ENCODE data around the gene CEMIP.

Gene CEMIP

GRCh38 chr15:80911821-80912220, 132.7 kb downstream of the CEMIP start:
- TF ChIP-seq POLR2AphosphoS5 (IDR thresholded peaks at IDR 0.05; ENCODE audit: low read depth) (no peak), REST (IDR thresholded peaks at IDR 0.05; ENCODE audit: insufficient replicate concordance, low read depth) (no peak), SPI1 (IDR thresholded peaks at IDR 0.05; ENCODE audit: borderline replicate concordance, low read depth) (no peak), CTCF (IDR thresholded peaks at IDR 0.05; ENCODE audit: insufficient read depth, low read length) (no peak), GABPA (IDR thresholded peaks at IDR 0.05; ENCODE audit: low read depth) (no peak)
- no peak overlapping the region for H3K27ac ChIP-seq (replicated peaks)
- H3K4me3 ChIP-seq (replicated peaks; ENCODE audit: insufficient read depth, low read length) = no peak overlapping the region
- no peaks in the 10 kb centered on the region for H3K27me3 ChIP-seq (ENCODE audit: insufficient read depth, poor library complexity, severe bottlenecking)
- no peak for DNase-seq (ENCODE audit: low read depth in 1 of 2, low spot score in 1 of 2)

GRCh38 chr15:80912673-80913072, 133.5 kb downstream of the CEMIP start:
- Histone ChIP-seq H3K4me3 (replicated peaks; ENCODE audit: insufficient read depth, low read length) (no peak overlapping the region), H3K27ac (replicated peaks) (no peak overlapping the region), H3K27me3 (ENCODE audit: insufficient read depth, poor library complexity, severe bottlenecking) (no peaks in the 10 kb centered on the region)
- DNase-seq (ENCODE audit: low read depth in 1 of 2, low spot score in 1 of 2) = no peak
- TF ChIP-seq SPI1 (IDR thresholded peaks at IDR 0.05; ENCODE audit: borderline replicate concordance, low read depth) (no peak), GABPA (IDR thresholded peaks at IDR 0.05; ENCODE audit: low read depth) (no peak), POLR2AphosphoS5 (IDR thresholded peaks at IDR 0.05; ENCODE audit: low read depth) (no peak), CTCF (IDR thresholded peaks at IDR 0.05; ENCODE audit: insufficient read depth, low read length) (no peak)

- DNase-seq (ENCODE audit: low read depth in 1 of 2, low spot score in 1 of 2) = no peak
- TF ChIP-seq GABPA (IDR thresholded peaks at IDR 0.05; ENCODE audit: low read depth) (no peak), POLR2AphosphoS5 (IDR thresholded peaks at IDR 0.05; ENCODE audit: low read depth) (no peak), REST (IDR thresholded peaks at IDR 0.05; ENCODE audit: insufficient replicate concordance, low read depth) (no peak), SPI1 (IDR thresholded peaks at IDR 0.05; ENCODE audit: borderline replicate concordance, low read depth) (no peak), CTCF (IDR thresholded peaks at IDR 0.05; ENCODE audit: insufficient read depth, low read length) (no peak)
- H3K4me3 ChIP-seq (replicated peaks; ENCODE audit: insufficient read depth, low read length) = no peak overlapping the region
- no peak overlapping the region for H3K27ac ChIP-seq (replicated peaks)
- H3K27me3 ChIP-seq (ENCODE audit: insufficient read depth, poor library complexity, severe bottlenecking) = no peaks in the 10 kb centered on the region
Observed at GRCh38 chr15:80913541-80913940, 134.4 kb downstream of the CEMIP start.

GRCh38 chr15:80915472-80915871, 136.3 kb downstream of the CEMIP start:
- TF ChIP-seq REST (IDR thresholded peaks at IDR 0.05; ENCODE audit: insufficient replicate concordance, low read depth) = no peak
- TF ChIP-seq POLR2AphosphoS5 (IDR thresholded peaks at IDR 0.05; ENCODE audit: low read depth) = no peak
- no peak for TF ChIP-seq SPI1 (IDR thresholded peaks at IDR 0.05; ENCODE audit: borderline replicate concordance, low read depth)
- TF ChIP-seq GABPA (IDR thresholded peaks at IDR 0.05; ENCODE audit: low read depth) = no peak
- no peak for TF ChIP-seq CTCF (IDR thresholded peaks at IDR 0.05; ENCODE audit: insufficient read depth, low read length)
- H3K27ac ChIP-seq (replicated peaks) = no peak overlapping the region
- H3K4me3 ChIP-seq (replicated peaks; ENCODE audit: insufficient read depth, low read length) = no peak overlapping the region
- no peak for DNase-seq (ENCODE audit: low read depth in 1 of 2, low spot score in 1 of 2)
- H3K27me3 ChIP-seq (ENCODE audit: insufficient read depth, poor library complexity, severe bottlenecking) = no peaks in the 10 kb centered on the region

Measured in HL-60 (cell line).